OCI-LY3 (cell line): ENCODE results near the gene DOP1A.

Experiments
- H2AFZ ChIP-seq: fragments of 200-600, 300-600 bp; shearing (Covaris generic); 2 replicates; pipeline ENCODE4 v1.6.0; 2014; ENCODE audit warnings: antibody characterized with exemption, low read depth, low read length
- H3K27ac ChIP-seq: fragments of 200-600, 300-600 bp; sonication (generic); 2 replicates; pipeline ENCODE4 v1.5.1; 2014; ENCODE audit warnings: mild to moderate bottlenecking, low read length, moderate library complexity, mixed read lengths
- H3K27me3 ChIP-seq: fragments of 200-600, 300-600 bp; sonication (generic); 2 replicates; pipeline ENCODE4 v1.6.1; 2014; ENCODE audit warnings: low read depth, low read length, mixed read lengths
- H3K36me3 ChIP-seq: fragments of 200-600, 300-600 bp; sonication (generic); replicated peaks from 2 replicates; pipeline ENCODE3; 2014; ENCODE audit warnings: low read depth, low read length, mixed read lengths
- H3K4me1 ChIP-seq: fragments of 300-600, 200-600 bp; sonication (generic); 2 replicates; pipeline ENCODE4 v1.6.1; 2014; ENCODE audit warnings: low read length, mixed read lengths
- H3K4me2 ChIP-seq: fragments of 200-600, 300-600 bp; sonication (generic); 2 replicates; pipeline ENCODE4 v1.6.1; 2014; ENCODE audit warnings: low read length, mixed read lengths
- H3K4me3 ChIP-seq: fragments of 300-600, 200-600 bp; sonication (generic); 2 replicates; pipeline ENCODE4 v1.5.1; 2014; ENCODE audit warnings: antibody characterized with exemption, mild to moderate bottlenecking, low read length, moderate library complexity
- H3K79me2 ChIP-seq: fragments of 300-600, 200-600 bp; shearing (Covaris generic); 2 replicates; pipeline ENCODE4 v1.6.1; 2014; ENCODE audit warnings: mild to moderate bottlenecking, low read length, mixed read lengths
- H3K9ac ChIP-seq: fragments of 300-600, 200-600 bp; shearing (Covaris generic); 2 replicates; pipeline ENCODE4 v1.6.0; 2014; ENCODE audit warnings: mild to moderate bottlenecking, low read length, moderate library complexity
- H3K9me3 ChIP-seq: fragments of 200-600, 300-600 bp; shearing (Covaris generic); 2 replicates; pipeline ENCODE4 v1.6.1; 2014; ENCODE audit warnings: low read length, mixed read lengths; ENCODE audit not compliant: insufficient read depth
- H4K20me1 ChIP-seq: fragments of 200-600, 300-600 bp; sonication (generic); 2 replicates; pipeline ENCODE4 v1.6.1; 2016; ENCODE audit warnings: low read length, mixed read lengths; ENCODE audit not compliant: insufficient read depth
- CTCF ChIP-seq: fragments of 200-600, 300-600 bp; sonication (generic); IDR thresholded peaks from 2 replicates; pipeline ENCODE4 v1.5.1; 2014; ENCODE audit warnings: antibody characterized with exemption, low read length, low read depth
- EZH2phosphoT487 ChIP-seq: fragments of 200-600 bp; shearing (Covaris generic); IDR thresholded peaks from 2 replicates; pipeline ENCODE4 v1.6.1; 2018; ENCODE audit warnings: antibody characterized with exemption, mixed run types, low read depth

Gene DOP1A

DNA sequence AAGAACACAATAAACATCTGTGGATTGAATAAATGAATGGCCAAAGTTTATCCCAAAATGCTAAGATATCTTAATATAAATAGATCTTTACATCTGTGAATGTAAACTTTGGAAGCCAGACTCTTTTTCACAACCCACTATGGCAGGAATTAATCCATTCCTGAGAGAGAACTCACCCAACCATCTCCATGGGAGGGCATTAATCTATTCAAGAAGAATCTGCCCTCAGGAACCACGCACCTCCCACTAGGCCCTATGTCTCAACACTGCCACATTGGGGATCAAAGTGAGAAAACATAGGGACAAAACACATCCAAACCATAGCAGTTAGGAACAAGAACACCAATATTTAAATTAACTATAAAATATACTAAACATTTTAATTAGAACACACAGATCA lies 5.2 kb upstream of the DOP1A start:
- H3K4me1 ChIP-seq: peaks cover 43% of the 10 kb centered on the region
- H3K27me3 ChIP-seq: no peaks in the 10 kb centered on the region
- no peaks in the 10 kb centered on the region for H3K9me3 ChIP-seq
- peaks cover 36% of the 10 kb centered on the region for H3K79me2 ChIP-seq
- TF ChIP-seq EZH2phosphoT487 (no peak), CTCF (no peak)
- no peak overlapping the region for H3K4me3 ChIP-seq
- H3K27ac ChIP-seq: no peak overlapping the region
- H3K36me3 ChIP-seq: peaks cover 8% of the 10 kb centered on the region
- no peak overlapping the region for H3K4me2 ChIP-seq
- H3K9ac ChIP-seq: no peak overlapping the region
- peaks cover 6% of the 10 kb centered on the region; the same call in 1 of the 2 replicates for H4K20me1 ChIP-seq
- H2AFZ ChIP-seq: no peak overlapping the region

DNA sequence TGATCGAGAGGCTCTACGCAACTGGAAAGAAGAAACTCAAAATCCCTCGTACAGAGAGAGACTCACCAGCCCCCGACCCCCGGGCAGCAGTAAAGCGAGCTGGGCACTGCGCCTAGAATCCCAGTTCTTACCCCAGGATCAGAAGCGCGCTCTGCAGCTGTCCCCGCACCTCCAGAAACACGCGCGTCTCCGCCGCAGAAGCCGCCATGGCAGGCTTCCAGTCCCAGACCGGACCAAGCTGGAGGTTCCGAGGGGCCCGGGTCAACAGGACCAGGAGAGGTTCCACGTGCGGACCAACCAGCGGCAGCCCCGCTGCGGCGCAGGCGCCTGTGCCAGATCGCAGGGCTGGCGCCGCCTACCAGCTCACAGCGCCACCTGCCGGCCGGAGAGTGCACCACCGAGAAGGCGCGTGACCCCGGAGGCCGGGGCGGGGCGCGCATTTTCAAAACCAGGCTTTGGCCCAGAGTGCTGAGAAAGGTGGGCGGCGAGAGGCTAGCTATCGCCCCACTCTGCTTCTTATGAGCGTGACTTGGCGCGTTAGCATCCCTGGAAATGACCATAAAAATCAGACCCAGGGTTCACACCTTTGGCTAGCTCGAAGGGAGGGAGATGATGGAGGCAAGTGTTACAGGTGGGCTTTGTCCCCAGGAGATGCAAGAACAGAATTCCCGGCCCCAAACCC lies 1.8 kb upstream of the DOP1A start, which contains the start of gene UBE3D:
UBE3D (minus strand) TSS at position 331 of the 682 bp plus-strand sequence; CDS start at position 208, 123 bp downstream.
- Histone ChIP-seq H3K4me1 (peaks cover 54% of the 10 kb centered on the region), H4K20me1 (no peaks in the 10 kb centered on the region; the same call in 1 of the 2 replicates), H3K9me3 (no peaks in the 10 kb centered on the region), H3K4me3 (peak within 1 kb of the TSS; percentile 88), H3K79me2 (peaks cover 52% of the 10 kb centered on the region), H3K36me3 (no peaks in the 10 kb centered on the region), H3K4me2 (peak within 1 kb of the TSS; percentile 91), H3K27me3 (no peaks in the 10 kb centered on the region), H3K9ac (peak within 1 kb of the TSS; percentile 90), H3K27ac (peak within 1 kb of the TSS; percentile 79), H2AFZ (peak within 1 kb of the TSS; percentile 98)
- peak; percentile 92 for TF ChIP-seq CTCF
- TF ChIP-seq EZH2phosphoT487: no peak

GRCh38 chr6:83068616-83069015 lies 1.1 kb downstream of the DOP1A start:
- peak overlapping the region; percentile 93 for H3K4me3 ChIP-seq
- H3K27me3 ChIP-seq: no peaks in the 10 kb centered on the region
- peaks cover 54% of the 10 kb centered on the region for H3K4me1 ChIP-seq
- peaks cover 74% of the 10 kb centered on the region for H3K79me2 ChIP-seq
- peak overlapping the region; percentile 88 for H3K4me2 ChIP-seq
- H3K27ac ChIP-seq: peak overlapping the region; percentile 78
- peak overlapping the region; percentile 52; the same call in 1 of the 2 replicates for H2AFZ ChIP-seq
- TF ChIP-seq EZH2phosphoT487 (no peak), CTCF (no peak)
- H4K20me1 ChIP-seq: no peaks in the 10 kb centered on the region
- H3K9ac ChIP-seq: peak overlapping the region; percentile 79
- no peaks in the 10 kb centered on the region for H3K36me3 ChIP-seq
- no peaks in the 10 kb centered on the region for H3K9me3 ChIP-seq

DNA sequence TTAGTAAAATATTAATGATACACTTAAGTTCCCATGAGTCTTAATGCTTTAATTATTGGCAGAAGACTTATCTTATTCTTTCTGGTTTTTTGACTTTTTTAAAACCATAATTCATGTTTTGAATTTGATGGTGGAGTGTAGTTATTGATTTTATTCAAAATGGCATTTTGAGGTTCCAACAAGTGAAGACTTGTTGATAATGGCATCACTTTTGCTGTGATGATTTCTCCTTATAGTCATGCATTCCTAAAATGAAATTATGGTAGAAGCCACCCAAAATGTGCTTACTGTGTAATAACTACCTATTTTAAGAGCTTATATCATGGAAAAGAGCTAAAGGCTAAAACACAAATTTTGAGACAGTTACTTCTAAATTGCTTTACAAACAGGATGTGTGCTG lies 2.2 kb downstream of the DOP1A start:
- peak overlapping the region; percentile 69 for H3K9ac ChIP-seq
- no peaks in the 10 kb centered on the region for H3K9me3 ChIP-seq
- H3K4me3 ChIP-seq: peak overlapping the region; percentile 69
- peak overlapping the region; percentile 88 for H3K4me2 ChIP-seq
- H3K36me3 ChIP-seq: no peaks in the 10 kb centered on the region
- TF ChIP-seq CTCF (no peak), EZH2phosphoT487 (no peak)
- H3K27me3 ChIP-seq: no peaks in the 10 kb centered on the region
- H3K4me1 ChIP-seq: peaks cover 46% of the 10 kb centered on the region
- H3K79me2 ChIP-seq: peaks cover 72% of the 10 kb centered on the region
- H4K20me1 ChIP-seq: no peaks in the 10 kb centered on the region
- no peak overlapping the region for H2AFZ ChIP-seq
- peak overlapping the region; percentile 87 for H3K27ac ChIP-seq
